Measurements from ENCODE around the gene SYNPR.

The SYNPR gene

DNA sequence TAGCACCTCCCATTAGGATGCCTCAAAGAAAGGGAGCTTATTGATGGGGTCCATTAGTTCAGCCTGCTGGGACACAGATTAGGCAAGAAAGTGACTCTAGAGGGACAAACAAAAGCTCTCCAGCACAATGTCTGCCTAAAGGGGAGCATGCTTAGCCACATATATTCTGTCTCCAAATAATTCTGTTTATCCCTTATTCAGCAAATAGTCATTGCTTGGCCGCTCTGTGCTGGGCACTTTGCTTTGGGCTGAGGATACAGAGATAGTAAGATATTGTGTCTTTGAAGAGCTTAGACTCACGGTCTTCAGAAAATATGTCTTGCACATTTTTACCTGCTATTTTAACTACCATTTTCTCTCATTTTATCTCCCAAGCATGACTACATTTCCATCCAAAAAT lies 159.8 kb downstream of the SYNPR start:
- DNase-seq (ENCODE audit: extremely low read depth, insufficient read length): no peak
- TF ChIP-seq, protein P1, sequence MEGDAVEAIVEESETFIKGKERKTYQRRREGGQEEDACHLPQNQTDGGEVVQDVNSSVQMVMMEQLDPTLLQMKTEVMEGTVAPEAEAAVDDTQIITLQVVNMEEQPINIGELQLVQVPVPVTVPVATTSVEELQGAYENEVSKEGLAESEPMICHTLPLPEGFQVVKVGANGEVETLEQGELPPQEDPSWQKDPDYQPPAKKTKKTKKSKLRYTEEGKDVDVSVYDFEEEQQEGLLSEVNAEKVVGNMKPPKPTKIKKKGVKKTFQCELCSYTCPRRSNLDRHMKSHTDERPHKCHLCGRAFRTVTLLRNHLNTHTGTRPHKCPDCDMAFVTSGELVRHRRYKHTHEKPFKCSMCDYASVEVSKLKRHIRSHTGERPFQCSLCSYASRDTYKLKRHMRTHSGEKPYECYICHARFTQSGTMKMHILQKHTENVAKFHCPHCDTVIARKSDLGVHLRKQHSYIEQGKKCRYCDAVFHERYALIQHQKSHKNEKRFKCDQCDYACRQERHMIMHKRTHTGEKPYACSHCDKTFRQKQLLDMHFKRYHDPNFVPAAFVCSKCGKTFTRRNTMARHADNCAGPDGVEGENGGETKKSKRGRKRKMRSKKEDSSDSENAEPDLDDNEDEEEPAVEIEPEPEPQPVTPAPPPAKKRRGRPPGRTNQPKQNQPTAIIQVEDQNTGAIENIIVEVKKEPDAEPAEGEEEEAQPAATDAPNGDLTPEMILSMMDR (IDR thresholded peaks at IDR 0.05; ENCODE audit: insufficient read depth, low read length, poor library complexity, severe bottlenecking): no peak
- no peaks in the 10 kb centered on the region for H3K36me3 ChIP-seq (ENCODE audit: control insufficient read depth, insufficient read depth, low read length)
- H3K27me3 ChIP-seq (replicated peaks; ENCODE audit: control insufficient read depth, insufficient read depth, low read length): peaks cover 2% of the 10 kb centered on the region; the same call in 1 of the 2 replicates
- no peak overlapping the region for H3K4me3 ChIP-seq (replicated peaks; ENCODE audit: low read depth, low read length)

DNA sequence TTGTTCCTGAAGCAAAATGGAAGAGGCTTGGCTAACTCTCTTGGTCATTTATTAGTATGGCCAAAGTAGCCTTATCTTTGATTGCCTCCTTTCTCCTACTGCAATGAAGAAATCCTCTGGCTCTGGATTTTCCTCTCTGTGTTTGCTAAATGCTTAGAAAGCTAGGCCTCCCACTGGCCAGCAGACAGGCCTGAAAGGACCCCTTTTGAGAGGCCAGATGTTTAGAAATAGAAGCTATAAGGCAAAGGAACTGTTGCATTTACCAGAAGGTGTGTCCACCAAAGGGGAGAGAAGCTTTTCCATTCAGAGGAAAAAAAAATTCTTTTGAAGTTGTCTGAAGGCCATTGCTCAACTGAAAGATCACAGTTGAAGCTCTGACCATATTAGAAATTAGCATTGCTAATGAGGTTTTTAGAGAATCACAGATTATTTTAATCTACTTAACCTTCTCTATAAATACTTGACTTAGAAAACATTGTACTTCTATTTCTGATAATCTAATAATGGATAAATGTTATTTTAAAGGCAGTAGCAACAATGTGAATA lies 160.8 kb downstream of the SYNPR start:
- TF ChIP-seq, protein P1 (IDR thresholded peaks at IDR 0.05; ENCODE audit: insufficient read depth, low read length, poor library complexity, severe bottlenecking): no peak
- Histone ChIP-seq H3K4me3 (replicated peaks; ENCODE audit: low read depth, low read length) (no peak overlapping the region), H3K27me3 (replicated peaks; ENCODE audit: control insufficient read depth, insufficient read depth, low read length) (peaks cover 2% of the 10 kb centered on the region; the same call in 1 of the 2 replicates), H3K36me3 (ENCODE audit: control insufficient read depth, insufficient read depth, low read length) (no peaks in the 10 kb centered on the region)
- DNase-seq (ENCODE audit: extremely low read depth, insufficient read length): no peak

DNA sequence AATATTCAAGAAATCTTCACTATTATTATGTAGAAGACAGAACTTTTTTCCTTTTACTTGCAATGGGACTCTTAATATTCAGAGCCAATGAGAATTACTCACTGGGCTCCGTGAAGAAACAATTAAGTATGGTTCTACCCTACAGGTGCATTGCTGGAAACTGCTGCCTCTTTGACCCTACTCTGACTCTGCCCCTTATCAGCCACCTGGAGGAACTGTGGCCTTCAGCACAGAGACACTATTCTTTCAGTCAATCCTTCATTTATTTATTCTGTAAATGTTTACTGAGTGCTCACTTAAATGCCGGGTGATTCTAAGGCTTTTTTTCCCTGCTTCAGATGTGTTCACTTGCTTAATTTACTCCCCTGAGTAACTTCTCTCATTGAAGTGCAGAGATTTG lies 163.2 kb downstream of the SYNPR start:
- peaks cover 2% of the 10 kb centered on the region; the same call in 1 of the 2 replicates for H3K27me3 ChIP-seq (replicated peaks; ENCODE audit: control insufficient read depth, insufficient read depth, low read length)
- no peaks in the 10 kb centered on the region for H3K36me3 ChIP-seq (ENCODE audit: control insufficient read depth, insufficient read depth, low read length)
- H3K4me3 ChIP-seq (replicated peaks; ENCODE audit: low read depth, low read length): no peak overlapping the region
- TF ChIP-seq, protein P1 (IDR thresholded peaks at IDR 0.05; ENCODE audit: insufficient read depth, low read length, poor library complexity, severe bottlenecking): no peak
- DNase-seq (ENCODE audit: extremely low read depth, insufficient read length): no peak

DNA sequence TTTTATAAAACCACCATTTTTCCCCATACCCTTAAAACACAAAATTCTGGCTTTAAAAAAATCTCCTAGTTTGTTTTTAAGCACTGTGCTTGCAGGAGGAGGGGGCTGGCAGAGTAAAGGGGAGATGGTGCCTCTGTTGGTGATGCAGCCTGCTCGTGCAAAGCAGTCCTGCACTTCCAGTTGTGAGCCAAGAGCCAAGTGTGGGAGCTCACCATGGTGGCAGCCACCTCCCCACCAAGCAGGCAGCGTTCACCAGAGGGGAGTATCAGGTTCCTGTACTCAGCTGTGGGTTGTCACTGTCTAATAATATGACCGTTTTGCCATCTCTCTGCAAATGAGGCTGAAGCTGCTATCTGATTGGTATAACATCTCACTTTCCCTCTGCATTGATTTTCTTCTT lies 164.8 kb downstream of the SYNPR start:
- Histone ChIP-seq H3K4me3 (replicated peaks; ENCODE audit: low read depth, low read length) (no peak overlapping the region), H3K27me3 (replicated peaks; ENCODE audit: control insufficient read depth, insufficient read depth, low read length) (peaks cover 2% of the 10 kb centered on the region; the same call in 1 of the 2 replicates), H3K36me3 (ENCODE audit: control insufficient read depth, insufficient read depth, low read length) (no peaks in the 10 kb centered on the region)
- DNase-seq (ENCODE audit: extremely low read depth, insufficient read length): no peak
- TF ChIP-seq, protein P1 (IDR thresholded peaks at IDR 0.05; ENCODE audit: insufficient read depth, low read length, poor library complexity, severe bottlenecking): no peak

DNA sequence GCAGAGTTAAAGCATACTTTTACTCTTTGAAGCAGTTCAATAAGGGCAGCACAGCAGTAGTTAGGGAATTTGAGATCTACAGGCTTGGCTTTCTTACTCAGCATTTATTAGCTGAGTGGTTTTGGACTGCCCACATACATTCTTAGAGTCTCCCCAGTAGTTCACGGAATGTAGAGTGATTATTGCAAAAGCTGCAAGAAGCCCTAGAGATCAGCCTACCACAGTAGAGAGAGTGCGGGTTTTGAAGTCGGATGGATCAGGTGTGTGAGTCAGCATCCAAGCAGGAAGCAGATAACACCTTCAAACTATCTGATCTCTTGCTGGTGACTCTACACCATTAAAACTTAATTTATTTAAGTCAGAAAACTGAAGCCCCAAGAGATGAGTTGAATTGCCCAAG lies 171.9 kb downstream of the SYNPR start:
- H3K36me3 ChIP-seq (ENCODE audit: control insufficient read depth, insufficient read depth, low read length): no peaks in the 10 kb centered on the region
- H3K4me3 ChIP-seq (replicated peaks; ENCODE audit: low read depth, low read length): no peak overlapping the region
- TF ChIP-seq, protein P1 (IDR thresholded peaks at IDR 0.05; ENCODE audit: insufficient read depth, low read length, poor library complexity, severe bottlenecking): no peak
- no peaks in the 10 kb centered on the region; the same call in 1 of the 2 replicates for H3K27me3 ChIP-seq (replicated peaks; ENCODE audit: control insufficient read depth, insufficient read depth, low read length)
- no peak for DNase-seq (ENCODE audit: extremely low read depth, insufficient read length)

Measured in GM06990 (cell line).